ENCODE data around the gene BBOF1.
"Not testable (repeated sequence)": the region's sequence is repeated elsewhere in the genome, so short reads cannot be mapped to it uniquely, and the experiment has no call there.

BBOF1 gene

GRCh38 chr14:74018586-74019407 lies at the start of gene BBOF1, which contains the start of gene ENTPD5:
Gene BBOF1, plus strand, starts transcription at chr14:74019349. Its CDS starts 130 bp downstream, at chr14:74019479.
Gene ENTPD5, minus strand, starts transcription at chr14:74019288. Its CDS starts 31,186 bp downstream, at chr14:73988102.
- H3K9me3 Mint-ChIP-seq: no peaks in the 10 kb centered on the region
- H3K4me3 Mint-ChIP-seq: peak within 1 kb of the TSS; percentile 91
- H3K27ac Mint-ChIP-seq: peak within 1 kb of the TSS; percentile 92
- ATAC-seq: peak; percentile 99
- peaks cover 16% of the 10 kb centered on the region for H3K4me1 Mint-ChIP-seq
- H3K27me3 Mint-ChIP-seq: no peaks in the 10 kb centered on the region
- no peaks in the 10 kb centered on the region for H3K36me3 Mint-ChIP-seq

- Mint-ChIP-seq H3K9me3 (no peaks in the 10 kb centered on the region), H3K36me3 (peaks cover 29% of the 10 kb centered on the region)
Observed at GRCh38 chr14:73973497-73973896, 45.7 kb upstream of the BBOF1 start.

GRCh38 chr14:73976125-73976524 lies 43.0 kb upstream of the BBOF1 start:
- Mint-ChIP-seq H3K27ac (no peak overlapping the region), H3K4me1 (no peaks in the 10 kb centered on the region), H3K27me3 (no peaks in the 10 kb centered on the region), H3K9me3 (no peaks in the 10 kb centered on the region), H3K4me3 (no peak overlapping the region), H3K36me3 (peaks cover 31% of the 10 kb centered on the region)
- ATAC-seq: no peak

More at GRCh38 chr14:73973497-73973896, 45.7 kb upstream of the BBOF1 start:
- Mint-ChIP-seq H3K27me3 (no peaks in the 10 kb centered on the region), H3K27ac (no peak overlapping the region), H3K4me1 (no peaks in the 10 kb centered on the region), H3K4me3 (no peak overlapping the region)
- ATAC-seq: no peak

- no peaks in the 10 kb centered on the region for H3K9me3 Mint-ChIP-seq
- H3K4me1 Mint-ChIP-seq: no peaks in the 10 kb centered on the region
- H3K4me3 Mint-ChIP-seq: no peak overlapping the region
- ATAC-seq: no peak
- no peaks in the 10 kb centered on the region for H3K27me3 Mint-ChIP-seq
- H3K27ac Mint-ChIP-seq: no peak overlapping the region
- H3K36me3 Mint-ChIP-seq: peaks cover 25% of the 10 kb centered on the region
Observed at GRCh38 chr14:73977896-73978295, 41.3 kb upstream of the BBOF1 start.

- no peaks in the 10 kb centered on the region for H3K9me3 Mint-ChIP-seq
- no peaks in the 10 kb centered on the region for H3K4me1 Mint-ChIP-seq
- no peak overlapping the region for H3K27ac Mint-ChIP-seq
- no peak overlapping the region for H3K4me3 Mint-ChIP-seq
- H3K36me3 Mint-ChIP-seq: peaks cover 25% of the 10 kb centered on the region
- ATAC-seq: no peak
- no peaks in the 10 kb centered on the region for H3K27me3 Mint-ChIP-seq
Observed at GRCh38 chr14:73988065-73988464, 31.1 kb upstream of the BBOF1 start.

GRCh38 chr14:73988656-73989055 lies 30.5 kb upstream of the BBOF1 start:
- not testable (repeated sequence) for H3K27me3 Mint-ChIP-seq, H3K9me3 Mint-ChIP-seq, H3K4me1 Mint-ChIP-seq, H3K27ac Mint-ChIP-seq, H3K4me3 Mint-ChIP-seq, ATAC-seq
- peaks cover 25% of the 10 kb centered on the region for H3K36me3 Mint-ChIP-seq

GRCh38 chr14:73991092-73991491 lies 28.1 kb upstream of the BBOF1 start:
- H3K27me3 Mint-ChIP-seq: no peaks in the 10 kb centered on the region
- ATAC-seq: no peak
- no peak overlapping the region for H3K27ac Mint-ChIP-seq
- no peak overlapping the region for H3K4me3 Mint-ChIP-seq
- H3K36me3 Mint-ChIP-seq: peaks cover 16% of the 10 kb centered on the region
- H3K4me1 Mint-ChIP-seq: no peaks in the 10 kb centered on the region
- H3K9me3 Mint-ChIP-seq: no peaks in the 10 kb centered on the region

GRCh38 chr14:73994926-73995325 lies 24.2 kb upstream of the BBOF1 start:
- not testable (repeated sequence) for H3K4me3 Mint-ChIP-seq, H3K4me1 Mint-ChIP-seq, H3K27ac Mint-ChIP-seq, H3K9me3 Mint-ChIP-seq, ATAC-seq, H3K27me3 Mint-ChIP-seq
- peaks cover 13% of the 10 kb centered on the region for H3K36me3 Mint-ChIP-seq

- Mint-ChIP-seq H3K4me1 (no peaks in the 10 kb centered on the region), H3K27ac (no peak overlapping the region), H3K36me3 (peaks cover 20% of the 10 kb centered on the region), H3K4me3 (no peak overlapping the region), H3K9me3 (no peaks in the 10 kb centered on the region), H3K27me3 (no peaks in the 10 kb centered on the region)
- no peak for ATAC-seq
Observed at GRCh38 chr14:73995977-73996378, 23.2 kb upstream of the BBOF1 start.

- Mint-ChIP-seq H3K27ac (no peak overlapping the region), H3K9me3 (no peaks in the 10 kb centered on the region), H3K4me3 (no peak overlapping the region), H3K4me1 (no peaks in the 10 kb centered on the region), H3K36me3 (peaks cover 21% of the 10 kb centered on the region), H3K27me3 (no peaks in the 10 kb centered on the region)
- no peak for ATAC-seq
Observed at GRCh38 chr14:73996731-73997107, 22.4 kb upstream of the BBOF1 start.

GRCh38 chr14:73997108-73997943 lies 21.8 kb upstream of the BBOF1 start:
- H3K4me1 Mint-ChIP-seq: no peaks in the 10 kb centered on the region
- H3K9me3 Mint-ChIP-seq: no peaks in the 10 kb centered on the region
- H3K4me3 Mint-ChIP-seq: no peak overlapping the region
- H3K27me3 Mint-ChIP-seq: no peaks in the 10 kb centered on the region
- no peak for ATAC-seq
- peaks cover 21% of the 10 kb centered on the region for H3K36me3 Mint-ChIP-seq
- no peak overlapping the region for H3K27ac Mint-ChIP-seq

GRCh38 chr14:73997944-73998447 lies 21.2 kb upstream of the BBOF1 start:
- no peaks in the 10 kb centered on the region for H3K27me3 Mint-ChIP-seq
- no peaks in the 10 kb centered on the region for H3K4me1 Mint-ChIP-seq
- no peak for ATAC-seq
- H3K36me3 Mint-ChIP-seq: peaks cover 25% of the 10 kb centered on the region
- H3K9me3 Mint-ChIP-seq: no peaks in the 10 kb centered on the region
- no peak overlapping the region for H3K27ac Mint-ChIP-seq
- H3K4me3 Mint-ChIP-seq: no peak overlapping the region

- H3K27ac Mint-ChIP-seq: no peak overlapping the region
- no peak for ATAC-seq
- peaks cover 32% of the 10 kb centered on the region for H3K36me3 Mint-ChIP-seq
- H3K9me3 Mint-ChIP-seq: no peaks in the 10 kb centered on the region
- H3K4me3 Mint-ChIP-seq: no peak overlapping the region
- H3K27me3 Mint-ChIP-seq: no peaks in the 10 kb centered on the region
- no peaks in the 10 kb centered on the region for H3K4me1 Mint-ChIP-seq
Observed at GRCh38 chr14:73998726-73999125, 20.4 kb upstream of the BBOF1 start.

GRCh38 chr14:74005664-74006063 lies 13.5 kb upstream of the BBOF1 start:
- not testable (repeated sequence) for H3K4me3 Mint-ChIP-seq, H3K9me3 Mint-ChIP-seq
- H3K36me3 Mint-ChIP-seq: peaks cover 27% of the 10 kb centered on the region

GRCh38 chr14:74008843-74009499 lies 10.2 kb upstream of the BBOF1 start:
- no peak overlapping the region for H3K4me3 Mint-ChIP-seq
- H3K27ac Mint-ChIP-seq: no peak overlapping the region
- H3K4me1 Mint-ChIP-seq: no peaks in the 10 kb centered on the region
- no peak for ATAC-seq
- H3K9me3 Mint-ChIP-seq: no peaks in the 10 kb centered on the region
- no peaks in the 10 kb centered on the region for H3K27me3 Mint-ChIP-seq
- peaks cover 27% of the 10 kb centered on the region for H3K36me3 Mint-ChIP-seq

More at GRCh38 chr14:74005664-74006063, 13.5 kb upstream of the BBOF1 start:
- H3K4me1 Mint-ChIP-seq, ATAC-seq, H3K27me3 Mint-ChIP-seq, H3K27ac Mint-ChIP-seq: not testable (repeated sequence)

Data from stimulated activated memory B cell treated with anti-CD40 and anti-IgM and Interleukin-4, amounts not matched to agents 10 μg/mL and 1 μg/mL and 100 μg/mL, for 72 hours (primary cell).